Endothelial cell of umbilical vein (primary cell): ENCODE data around the gene DRC1. TPM values are rescaled to one million over a fixed set of nuclear protein-coding genes. Genes with fewer than 3 reads are reported as not detected.

Source experiments
- BruUV-seq: library from RNA; stranded (reverse); fragments of 400-500 nt; replicated peaks from 2 replicates; lab custom pipeline; 2021; lab: Mats Ljungman, UMichigan
- CTCF ChIA-PET: fragments of 300-600, 350-600 bp; sonication (Branson Sonifier 250); formaldehyde crosslinking; loops from one replicate; lab custom pipeline; 2021; ENCODE audit warnings: antibody characterized with exemption, inconsistent platforms; lab: Charles Lee
- POLR2A ChIA-PET: fragments of 300-600, 350-600 bp; sonication (Branson Sonifier 250); formaldehyde crosslinking; loops from one replicate; lab custom pipeline; 2021; ENCODE audit warnings: antibody characterized with exemption, inconsistent platforms; lab: Charles Lee
- DNase-seq: peaks from one replicate; pipeline ENCODE4 v3.0.0-alpha.2; 2011; ENCODE audit warnings: low read depth, low spot score
- FAIRE-seq: peaks from 2 replicates; lab custom pipeline; 2011; peaks lifted over from hg19 to GRCh38; lab: Jason Lieb, UNC
- H2AFZ ChIP-seq: 2 replicates; pipeline ENCODE4 v1.6.0; 2012; ENCODE audit warnings: low read depth, low read length, control low read depth, inconsistent platforms
- H3K27ac ChIP-seq: 2 replicates; pipeline ENCODE4 v1.5.1; 2011; ENCODE audit warnings: low read depth, mild to moderate bottlenecking, control low read depth, low read length, moderate library complexity; ENCODE audit not compliant: insufficient read depth
- H3K27me3 ChIP-seq, 2 experiments: 2 replicates each; pipeline versions ENCODE4 v1.6.0 to v1.6.1; 2011; ENCODE audit warnings: low read length in 2 of 2, mixed read lengths in 1 of 2; ENCODE audit not compliant: control insufficient read depth in 2 of 2, insufficient read depth in 2 of 2
- H3K36me3 ChIP-seq, 2 experiments: 2 replicates in 1 of 2; 3 replicates in 1 of 2; pipeline ENCODE4 v1.5.1; 2011; ENCODE audit warnings: low read length in 2 of 2, mild to moderate bottlenecking in 1 of 2, moderate library complexity in 1 of 2; ENCODE audit not compliant: control insufficient read depth in 2 of 2, insufficient read depth in 2 of 2; ENCODE audit errors: extremely low read depth in 1 of 2
- H3K4me1 ChIP-seq: 3 replicates; pipeline ENCODE4 v1.5.1; 2011; ENCODE audit warnings: mild to moderate bottlenecking, low read length; ENCODE audit not compliant: control insufficient read depth, insufficient read depth; ENCODE audit errors: extremely low read depth
- H3K4me2 ChIP-seq: 2 replicates; pipeline ENCODE4 v1.6.1; 2011; ENCODE audit warnings: low read length, control low read depth, mixed read lengths; ENCODE audit not compliant: insufficient read depth
- H3K4me3 ChIP-seq, 3 experiments: fragments of 200-600 bp in 1 of 3; sonication (generic), shearing (Covaris generic) in 1 of 3; replicated peaks in 1 of 3; 2 replicates each; pipeline ENCODE4 v1.5.1; 2011 to 2016; ENCODE audit warnings: control low read depth in 3 of 3, low read length in 3 of 3, mild to moderate bottlenecking in 2 of 3, inconsistent platforms in 1 of 3, low read depth in 1 of 3, moderate library complexity in 1 of 3; ENCODE audit not compliant: insufficient read depth in 1 of 3
- H3K79me2 ChIP-seq: 2 replicates; pipeline ENCODE4 v1.6.0; 2012; ENCODE audit warnings: low read length, inconsistent platforms; ENCODE audit not compliant: control insufficient read depth, insufficient read depth
- H3K9ac ChIP-seq: replicated peaks from 2 replicates; pipeline ENCODE3; 2011; ENCODE audit warnings: low read length, control low read depth; ENCODE audit not compliant: insufficient read depth; ENCODE audit errors: extremely low read depth
- H3K9me1 ChIP-seq: replicated peaks from 3 replicates; pipeline ENCODE4 v1.6.0; 2011; ENCODE audit warnings: mild to moderate bottlenecking, low read length; ENCODE audit not compliant: control insufficient read depth, insufficient read depth; ENCODE audit errors: extremely low read depth
- H3K9me3 ChIP-seq: replicated peaks from 2 replicates; pipeline ENCODE4 v1.5.1; 2012; ENCODE audit warnings: low read length, inconsistent platforms; ENCODE audit not compliant: control insufficient read depth, insufficient read depth
- H4K20me1 ChIP-seq: replicated peaks from 2 replicates; pipeline ENCODE3; 2011; ENCODE audit warnings: mild to moderate bottlenecking, low read length; ENCODE audit not compliant: control insufficient read depth, insufficient read depth; ENCODE audit errors: extremely low read depth
- EZH2 ChIP-seq: IDR thresholded peaks from 2 replicates; pipeline ENCODE4 v1.6.1; 2012; ENCODE audit warnings: borderline replicate concordance, low read depth, mild to moderate bottlenecking, moderate library complexity, low read length, inconsistent platforms; ENCODE audit not compliant: severe bottlenecking
- FOS ChIP-seq: IDR thresholded peaks from 2 replicates; pipeline ENCODE4 v1.6.1; 2011; ENCODE audit warnings: mild to moderate bottlenecking, low read length, moderate library complexity, borderline replicate concordance; ENCODE audit not compliant: insufficient read depth
- GATA2 ChIP-seq: IDR thresholded peaks from 2 replicates; pipeline ENCODE4 v1.7.0; 2011; ENCODE audit warnings: low read depth, mild to moderate bottlenecking, moderate library complexity, mixed read lengths, low read length; ENCODE audit not compliant: insufficient read length, insufficient read depth
- JUN ChIP-seq: IDR thresholded peaks from 2 replicates; pipeline ENCODE4 v1.6.1; 2011; ENCODE audit warnings: borderline replicate concordance, low read depth; ENCODE audit not compliant: insufficient read length, insufficient read depth
- MYC ChIP-seq: IDR thresholded peaks from one replicate; pipeline ENCODE4 v1.6.1; 2011; ENCODE audit warnings: mild to moderate bottlenecking, low read depth, low read length
- POLR2A ChIP-seq: IDR thresholded peaks from 2 replicates; pipeline ENCODE4 v1.6.1; 2012; ENCODE audit warnings: low read depth, mild to moderate bottlenecking, control low read depth, low read length
- POLR2AphosphoS5 ChIP-seq: IDR thresholded peaks from 2 replicates; pipeline ENCODE4 v1.6.1; 2012; ENCODE audit warnings: low read depth, mild to moderate bottlenecking, control low read depth, low read length, moderate library complexity; ENCODE audit not compliant: insufficient read depth
- dilution Hi-C: fragments of 300-500 bp; cut with MboI; formaldehyde crosslinking; loops from one replicate; pipeline ENCODE4 v1.15.0; 2019; ENCODE audit warnings: low sequenced_read_pairs; ENCODE audit not compliant: extremely low pct_ligation_motif_present
- intact Hi-C: fragments of 100-400 bp; cut with micrococcal nuclease; formaldehyde crosslinking; loops from one replicate; pipeline ENCODE4 v1.10.0; 2022
- polyA plus RNA-seq, 4 experiments: library from polyadenylated mRNA; depleted of rRNA in 3 of 4; stranded (reverse) in 3 of 4; unstranded in 1 of 4; fragments of >200 nt; gene quantifications; 2 replicates each; pipeline versions ENCODE4 v1.2.1 to v1.2.3, GENCODE V29; 2011 to 2012; ENCODE audit warnings: missing spikeins in 1 of 4
- total RNA-seq: library from RNA; stranded (reverse); gene quantifications from 2 replicates; pipeline ENCODE4 v1.2.3, GENCODE V29; 2021
- TF ChIP-seq, protein P1 (sequence below): IDR thresholded peaks from 2 replicates; pipeline ENCODE4 v1.6.1; 2011; ENCODE audit not compliant: insufficient read depth, insufficient read length
- TF ChIP-seq, protein P2 (sequence below), 2 donors: IDR thresholded peaks; 1 replicate in 1 of 2; 2 replicates in 1 of 2; pipeline ENCODE4 v1.5.1; 2011; ENCODE audit warnings: low read length in 2 of 2, mild to moderate bottlenecking in 2 of 2, moderate library complexity in 2 of 2, control low read depth in 1 of 2, inconsistent platforms in 1 of 2, low read depth in 1 of 2; ENCODE audit not compliant: insufficient read depth in 1 of 2; ENCODE audit errors: extremely low read depth in 1 of 2

The DRC1 gene
- total and polyA plus RNA-seq, 2 donors (not counting 3 experiments of a cell fraction or from before 2014, with no cell fraction given) = 0.44 TPM; not detected in 1

DNA sequence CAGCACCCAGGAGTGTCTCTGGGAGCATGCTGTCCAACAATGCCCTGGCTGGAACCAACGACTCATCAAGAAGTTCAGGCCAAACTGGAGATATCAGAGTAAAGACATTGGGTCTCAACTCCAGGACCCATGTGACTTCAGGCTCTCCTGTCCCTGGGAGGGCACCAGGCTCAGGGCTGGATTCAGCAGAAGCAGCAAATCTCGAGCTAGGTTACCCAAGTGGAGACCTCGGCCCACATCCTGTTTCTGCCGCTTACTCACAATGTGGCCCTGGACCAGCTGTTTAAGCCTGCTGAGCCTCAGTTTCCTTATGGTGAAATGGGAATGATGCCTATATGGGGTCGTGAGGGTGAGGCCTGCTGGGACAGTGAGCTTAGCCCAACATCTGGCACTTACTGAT is 85.5 kb downstream of the DRC1 start:
- CTCF ChIA-PET = interaction anchor here (1.0 kb wide), 1 partner anchor 18 kb away, joined by 3 read pairs; no protein-coding TSS in a partner anchor
- no peak overlapping the region for H3K4me2 ChIP-seq
- no peak overlapping the region for H2AFZ ChIP-seq
- H4K20me1 ChIP-seq = no peaks in the 10 kb centered on the region
- POLR2A ChIA-PET = no interaction called here
- H3K9me1 ChIP-seq = no peaks in the 10 kb centered on the region
- DNase-seq = no peak
- TF ChIP-seq JUN = no peak
- TF ChIP-seq, protein P1, sequence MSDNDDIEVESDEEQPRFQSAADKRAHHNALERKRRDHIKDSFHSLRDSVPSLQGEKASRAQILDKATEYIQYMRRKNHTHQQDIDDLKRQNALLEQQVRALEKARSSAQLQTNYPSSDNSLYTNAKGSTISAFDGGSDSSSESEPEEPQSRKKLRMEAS = no peak
- no peak for FAIRE-seq
- H3K4me3 ChIP-seq = no peak overlapping the region
- dilution Hi-C loops (no loop called here), intact Hi-C loops (no loop called here)
- BruUV-seq = no TSS peak
- H3K36me3 ChIP-seq = no peaks in the 10 kb centered on the region
- H3K9me3 ChIP-seq = no peaks in the 10 kb centered on the region
- no peaks in the 10 kb centered on the region for H3K27me3 ChIP-seq
- no peak overlapping the region for H3K27ac ChIP-seq
- no peak overlapping the region for H3K9ac ChIP-seq
- no peaks in the 10 kb centered on the region for H3K79me2 ChIP-seq
- H3K4me1 ChIP-seq = peaks cover 15% of the 10 kb centered on the region

DNA sequence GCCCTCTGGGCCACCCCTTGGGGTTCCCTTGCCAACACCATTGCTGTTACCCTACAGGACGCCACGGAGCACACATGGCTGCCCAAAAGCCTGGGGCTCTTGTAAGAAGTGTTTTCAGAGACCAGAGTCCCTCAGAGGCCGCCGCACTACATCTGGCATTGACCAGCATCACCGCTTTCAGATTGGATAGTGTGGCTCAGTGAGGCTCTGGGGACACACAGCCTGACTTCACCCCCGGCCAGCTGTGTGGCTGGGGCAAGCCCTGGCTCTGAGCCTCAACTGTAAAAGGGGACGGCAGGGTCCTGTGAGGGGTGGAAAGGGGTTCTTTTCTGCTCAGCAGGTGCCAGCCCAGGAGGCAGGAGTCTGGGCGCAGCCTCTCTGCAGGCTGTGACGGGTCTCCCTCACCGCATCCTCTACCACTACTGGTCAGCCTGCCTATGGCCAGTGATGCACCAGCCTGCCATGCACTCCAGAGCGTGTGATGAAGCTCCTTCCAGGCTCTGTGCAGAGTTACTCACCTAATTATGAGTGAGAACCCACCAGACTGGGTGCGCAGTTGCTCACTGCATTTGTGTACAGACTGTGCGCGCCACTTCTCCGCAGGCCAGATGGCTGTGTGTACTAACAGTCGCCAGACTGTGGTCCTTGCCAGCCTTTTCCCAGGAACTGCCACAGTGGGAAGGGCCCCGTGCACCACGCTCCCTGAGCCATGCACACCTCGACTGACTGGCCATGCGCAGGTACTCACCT is 86.9 kb downstream of the DRC1 start:
- Histone ChIP-seq H3K9ac (no peak overlapping the region), H3K4me1 (peaks cover 24% of the 10 kb centered on the region), H3K27ac (no peak overlapping the region), H3K4me2 (no peak overlapping the region), H3K79me2 (no peaks in the 10 kb centered on the region), H2AFZ (no peak overlapping the region), H3K27me3 (no peaks in the 10 kb centered on the region), H3K9me3 (no peaks in the 10 kb centered on the region), H3K36me3 (no peaks in the 10 kb centered on the region), H4K20me1 (no peaks in the 10 kb centered on the region), H3K4me3 (no peak overlapping the region), H3K9me1 (no peaks in the 10 kb centered on the region)
- no peak for DNase-seq
- dilution Hi-C loops = no loop called here
- ChIA-PET CTCF (no interaction called here), POLR2A (no interaction called here)
- TF ChIP-seq POLR2A = no peak
- TF ChIP-seq EZH2 = no peak
- TF ChIP-seq JUN = no peak
- TF ChIP-seq POLR2AphosphoS5 = no peak
- TF ChIP-seq, protein P1 = no peak
- TF ChIP-seq MYC = no peak
- TF ChIP-seq FOS = no peak
- no peak for TF ChIP-seq GATA2
- TF ChIP-seq, protein P2, sequence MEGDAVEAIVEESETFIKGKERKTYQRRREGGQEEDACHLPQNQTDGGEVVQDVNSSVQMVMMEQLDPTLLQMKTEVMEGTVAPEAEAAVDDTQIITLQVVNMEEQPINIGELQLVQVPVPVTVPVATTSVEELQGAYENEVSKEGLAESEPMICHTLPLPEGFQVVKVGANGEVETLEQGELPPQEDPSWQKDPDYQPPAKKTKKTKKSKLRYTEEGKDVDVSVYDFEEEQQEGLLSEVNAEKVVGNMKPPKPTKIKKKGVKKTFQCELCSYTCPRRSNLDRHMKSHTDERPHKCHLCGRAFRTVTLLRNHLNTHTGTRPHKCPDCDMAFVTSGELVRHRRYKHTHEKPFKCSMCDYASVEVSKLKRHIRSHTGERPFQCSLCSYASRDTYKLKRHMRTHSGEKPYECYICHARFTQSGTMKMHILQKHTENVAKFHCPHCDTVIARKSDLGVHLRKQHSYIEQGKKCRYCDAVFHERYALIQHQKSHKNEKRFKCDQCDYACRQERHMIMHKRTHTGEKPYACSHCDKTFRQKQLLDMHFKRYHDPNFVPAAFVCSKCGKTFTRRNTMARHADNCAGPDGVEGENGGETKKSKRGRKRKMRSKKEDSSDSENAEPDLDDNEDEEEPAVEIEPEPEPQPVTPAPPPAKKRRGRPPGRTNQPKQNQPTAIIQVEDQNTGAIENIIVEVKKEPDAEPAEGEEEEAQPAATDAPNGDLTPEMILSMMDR (IDR thresholded peaks at IDR 0.05; ENCODE audit: extremely low read depth in 1 of 2, insufficient read depth in 1 of 2, low read depth in 1 of 2, low read length in 2 of 2) = no peak
- no peak for FAIRE-seq
- no TSS peak for BruUV-seq
- intact Hi-C loops = no loop called here
